Measurements from ENCODE around the gene IL22RA1.

The IL22RA1 gene

GRCh38 chr1:24111262-24111995, 31.5 kb downstream of the IL22RA1 start:
- DNase-seq, result no peak

- DNase-seq, result no peak
Observed at GRCh38 chr1:24110642-24111261, 32.2 kb downstream of the IL22RA1 start.

- no peak for DNase-seq
Observed at GRCh38 chr1:24109686-24110475, 33.1 kb downstream of the IL22RA1 start.

GRCh38 chr1:24109166-24109483, 33.8 kb downstream of the IL22RA1 start:
- no peak for DNase-seq

GRCh38 chr1:24108334-24109165, 34.4 kb downstream of the IL22RA1 start:
- DNase-seq, result no peak

GRCh38 chr1:24107462-24108138, 35.3 kb downstream of the IL22RA1 start:
- no peak for DNase-seq

GRCh38 chr1:24105368-24106160, 37.4 kb downstream of the IL22RA1 start:
- DNase-seq, result no peak

GRCh38 chr1:24104854-24105253, 38.1 kb downstream of the IL22RA1 start:
- no peak for DNase-seq

GRCh38 chr1:24103879-24104278, 39.1 kb downstream of the IL22RA1 start:
- no peak for DNase-seq

GRCh38 chr1:24103408-24103807, 39.5 kb downstream of the IL22RA1 start:
- DNase-seq, result no peak

- no peak for DNase-seq
Observed at GRCh38 chr1:24102961-24103360, 40.0 kb downstream of the IL22RA1 start.

GRCh38 chr1:24101796-24102586, 40.9 kb downstream of the IL22RA1 start:
- no peak for DNase-seq

- no peak for DNase-seq
Observed at GRCh38 chr1:24100945-24101737, 41.8 kb downstream of the IL22RA1 start.

- no peak for DNase-seq
Observed at GRCh38 chr1:24098943-24099638, 43.8 kb downstream of the IL22RA1 start.

- no peak for DNase-seq
Observed at GRCh38 chr1:24098102-24098501, 44.8 kb downstream of the IL22RA1 start.

GRCh38 chr1:24097663-24098062, 45.3 kb downstream of the IL22RA1 start:
- no peak for DNase-seq

- no peak for DNase-seq
Observed at GRCh38 chr1:24096739-24097103, 46.2 kb downstream of the IL22RA1 start.

- DNase-seq, result no peak
Observed at GRCh38 chr1:24096009-24096738, 46.8 kb downstream of the IL22RA1 start.
